ENCODE data around the gene SLC44A5.

The SLC44A5 gene

GRCh38 chr1:75220072-75220471 is 390.8 kb downstream of the SLC44A5 start:
- TF ChIP-seq CTCF (IDR thresholded peaks at IDR 0.05; ENCODE audit: borderline replicate concordance, insufficient read depth, low read depth, low read length), result no peak
- H3K4me3 ChIP-seq (ENCODE audit: low read depth, low read length), result no peak overlapping the region

- TF ChIP-seq CTCF (IDR thresholded peaks at IDR 0.05; ENCODE audit: borderline replicate concordance, insufficient read depth, low read depth, low read length), result no peak
- H3K4me3 ChIP-seq (ENCODE audit: low read depth, low read length), result no peak overlapping the region
These were observed 396.9 kb downstream of the SLC44A5 start for GRCh38 chr1:75214017-75214416.

- no peak for TF ChIP-seq CTCF (IDR thresholded peaks at IDR 0.05; ENCODE audit: borderline replicate concordance, insufficient read depth, low read depth, low read length)
- no peak overlapping the region for H3K4me3 ChIP-seq (ENCODE audit: low read depth, low read length)
These were observed 399.3 kb downstream of the SLC44A5 start for GRCh38 chr1:75211648-75212047.

GRCh38 chr1:75208862-75209261 is 402.1 kb downstream of the SLC44A5 start:
- no peak for TF ChIP-seq CTCF (IDR thresholded peaks at IDR 0.05; ENCODE audit: borderline replicate concordance, insufficient read depth, low read depth, low read length)
- H3K4me3 ChIP-seq (ENCODE audit: low read depth, low read length), result no peak overlapping the region

GRCh38 chr1:75203415-75204277 is 407.3 kb downstream of the SLC44A5 start:
- no peak overlapping the region for H3K4me3 ChIP-seq (ENCODE audit: low read depth, low read length)
- peak; percentile 55; the same call in 1 of the 2 replicates for TF ChIP-seq CTCF (IDR thresholded peaks at IDR 0.05; ENCODE audit: borderline replicate concordance, insufficient read depth, low read depth, low read length)

GRCh38 chr1:75202751-75203150 is 408.2 kb downstream of the SLC44A5 start:
- no peak for TF ChIP-seq CTCF (IDR thresholded peaks at IDR 0.05; ENCODE audit: borderline replicate concordance, insufficient read depth, low read depth, low read length)

GRCh38 chr1:75198761-75199160 is 412.2 kb downstream of the SLC44A5 start:
- H3K4me3 ChIP-seq (ENCODE audit: low read depth, low read length), result no peak overlapping the region
- no peak for TF ChIP-seq CTCF (IDR thresholded peaks at IDR 0.05; ENCODE audit: borderline replicate concordance, insufficient read depth, low read depth, low read length)

More at GRCh38 chr1:75202751-75203150, 408.2 kb downstream of the SLC44A5 start:
- H3K4me3 ChIP-seq (ENCODE audit: low read depth, low read length), result no peak overlapping the region
